Stimulated activated CD8-positive, alpha-beta memory T cell treated with anti-CD3 and anti-CD28 coated beads, Interleukin-7, amount 100 ng/mL, for 24 hours (primary cell): Measurements from ENCODE around the gene CPT1B.

Source experiments
- DNase-seq: peaks from one replicate; pipeline ENCODE4 v3.0.0-alpha.2; 2020; ENCODE audit warnings: low read depth

Gene CPT1B

DNA sequence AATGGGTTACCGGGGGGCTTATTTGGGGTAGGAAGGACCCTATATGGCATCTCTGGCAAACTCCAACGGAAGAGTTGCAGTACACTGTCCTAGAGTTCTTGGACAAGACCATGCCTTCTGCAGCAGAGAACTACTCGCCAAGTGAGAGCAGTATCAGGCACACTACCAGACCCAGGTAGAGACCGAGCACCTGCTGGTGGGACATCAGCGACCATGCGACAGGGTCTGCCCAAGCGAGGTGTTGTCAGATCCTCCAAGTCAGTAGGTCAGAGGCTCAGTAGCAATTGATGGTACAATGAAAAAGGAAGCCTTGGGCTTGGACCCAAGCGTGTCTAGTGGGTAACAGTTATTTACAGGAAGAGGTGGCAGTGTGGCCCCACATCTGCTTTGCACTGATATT is 7.6 kb upstream of the CPT1B start:
- no peak for DNase-seq

DNA sequence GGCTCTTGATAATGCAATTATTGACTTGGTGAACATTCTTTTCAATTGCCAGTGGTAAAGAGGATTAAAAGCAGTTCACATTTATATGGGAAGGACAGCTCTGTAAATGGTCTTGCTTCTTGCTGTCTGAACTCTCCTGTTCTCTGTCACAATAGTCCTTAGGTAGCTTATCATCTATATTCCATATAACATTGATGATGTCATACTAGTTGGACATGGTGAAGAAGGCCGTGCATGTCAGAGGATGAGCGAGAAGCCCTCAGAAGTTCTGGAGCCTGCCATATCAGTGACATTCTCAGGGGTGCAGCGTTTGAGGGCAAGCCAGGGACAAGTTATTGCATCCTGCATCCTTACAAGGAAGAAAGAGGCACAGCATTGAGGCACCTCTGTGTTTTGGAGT is 7.0 kb upstream of the CPT1B start:
- no peak for DNase-seq

DNA sequence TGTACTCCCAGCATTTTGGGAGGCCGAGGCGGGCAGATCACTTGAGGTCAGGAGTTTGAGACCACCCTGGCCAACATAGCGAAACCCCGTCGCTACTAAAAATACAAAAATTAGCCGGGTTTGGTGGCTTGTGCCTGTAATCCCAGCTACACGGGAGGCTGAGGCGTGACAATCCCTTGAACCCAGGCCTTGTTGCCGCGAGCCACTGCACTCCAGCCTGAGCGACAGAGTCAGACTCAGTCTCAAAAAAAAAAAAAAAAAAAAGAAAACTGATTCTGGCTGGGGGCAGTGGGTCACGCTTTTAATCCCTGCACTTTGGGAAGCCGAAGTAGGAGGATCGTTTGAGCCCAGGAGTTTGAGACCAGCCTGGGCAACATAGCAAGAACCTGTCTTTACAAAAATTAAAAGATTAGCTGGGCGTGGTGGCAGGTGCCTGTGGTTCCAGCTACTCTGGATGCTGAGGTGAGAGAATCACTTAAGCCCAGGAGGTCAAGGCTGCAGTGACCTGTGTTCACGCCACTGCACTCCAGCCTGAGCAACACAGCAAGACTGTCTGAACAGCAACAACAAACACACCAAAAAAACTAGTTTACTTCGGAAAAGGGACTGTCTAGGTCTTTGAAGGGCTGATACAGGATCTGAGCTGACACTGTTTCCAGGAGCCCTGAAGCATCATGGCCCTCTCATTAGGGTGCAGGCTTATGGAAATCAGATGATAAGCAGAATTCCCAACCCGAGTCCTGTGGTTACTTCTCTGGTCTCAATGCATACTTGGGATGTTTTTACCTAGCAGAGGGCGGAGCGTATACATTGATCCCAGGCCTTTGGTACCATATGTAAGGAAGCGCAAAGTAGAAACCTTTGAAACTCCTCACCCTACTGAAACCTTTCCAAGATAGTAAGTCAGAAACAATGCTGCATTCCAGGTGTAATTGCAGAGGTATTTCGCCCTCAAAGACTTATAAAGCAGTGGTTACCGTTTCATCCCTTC is 6.2 kb upstream of the CPT1B start:
- no peak for DNase-seq

DNA sequence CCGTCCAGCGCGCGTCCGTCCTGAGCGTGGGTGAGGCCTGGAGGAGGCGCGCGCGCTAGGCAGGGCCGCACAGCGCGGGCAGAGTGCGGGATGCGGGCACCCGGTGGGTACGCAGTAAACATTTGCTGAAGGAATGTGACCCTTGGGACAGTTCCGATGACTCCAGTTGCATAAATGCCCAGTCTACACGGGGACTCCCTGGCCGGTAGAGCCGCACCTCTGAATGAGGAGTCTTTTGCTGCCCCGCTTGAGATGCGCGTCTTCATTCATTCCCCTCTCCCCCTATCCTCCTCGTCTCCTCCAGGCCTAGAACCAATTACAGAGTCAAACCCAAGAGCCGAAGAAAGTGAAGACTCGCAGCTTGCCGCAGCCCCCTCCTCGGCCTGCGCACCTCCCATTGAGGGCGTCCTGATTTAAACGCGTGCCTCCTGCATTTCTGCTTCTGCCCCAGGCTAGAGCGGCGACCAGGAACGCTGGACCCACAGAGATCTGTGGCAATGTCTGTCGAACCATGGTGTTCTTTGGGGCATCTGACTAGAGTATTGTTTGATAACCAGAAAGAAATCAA is 5.2 kb upstream of the CPT1B start:
- DNase-seq: no peak

DNA sequence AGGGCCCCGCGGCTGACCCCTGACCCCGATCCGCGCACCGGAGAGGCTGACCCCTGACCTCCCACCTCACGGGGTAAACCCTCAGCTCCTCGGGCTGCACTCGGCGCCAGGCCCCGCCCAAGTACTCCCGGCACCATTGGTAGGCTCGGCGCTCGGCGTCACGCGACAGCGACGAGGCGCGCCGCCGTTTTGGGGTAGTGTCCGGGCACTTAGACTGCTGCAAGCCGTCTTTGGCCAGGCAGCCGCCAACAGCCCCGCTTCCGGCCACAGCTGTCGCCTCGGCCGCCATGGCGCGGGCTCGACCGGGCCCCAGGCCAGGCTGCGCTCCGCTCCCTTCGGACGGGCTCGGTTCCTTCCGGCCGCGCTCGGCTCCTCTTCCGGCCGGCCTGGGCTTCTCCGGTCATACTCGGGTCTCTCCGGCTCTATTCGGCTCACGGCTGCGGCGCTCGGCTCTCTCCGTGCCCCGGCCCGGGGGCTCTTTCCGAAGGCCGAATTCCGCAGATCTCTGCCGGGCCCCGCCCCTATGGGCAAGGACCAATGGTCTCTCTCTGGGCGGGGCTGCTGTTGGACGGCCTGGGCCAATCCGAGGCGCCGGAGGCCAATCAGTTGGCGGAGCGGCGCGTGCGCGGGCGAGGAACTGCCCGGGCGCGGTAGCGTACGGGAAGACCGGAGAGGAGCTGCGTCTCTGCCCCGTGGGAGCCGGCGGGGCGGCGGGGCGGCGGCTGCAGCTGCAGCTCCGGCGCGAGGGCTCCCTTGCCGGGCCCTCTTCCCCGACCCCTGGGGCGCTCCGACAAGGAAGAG is 4.5 kb upstream of the CPT1B start, which contains the start of gene CHKB:
TSS of gene CHKB (minus strand) at position 357 of the 801 bp plus-strand sequence. CDS start at position 289, 68 bp downstream.
- DNase-seq: peak; percentile 95

DNA sequence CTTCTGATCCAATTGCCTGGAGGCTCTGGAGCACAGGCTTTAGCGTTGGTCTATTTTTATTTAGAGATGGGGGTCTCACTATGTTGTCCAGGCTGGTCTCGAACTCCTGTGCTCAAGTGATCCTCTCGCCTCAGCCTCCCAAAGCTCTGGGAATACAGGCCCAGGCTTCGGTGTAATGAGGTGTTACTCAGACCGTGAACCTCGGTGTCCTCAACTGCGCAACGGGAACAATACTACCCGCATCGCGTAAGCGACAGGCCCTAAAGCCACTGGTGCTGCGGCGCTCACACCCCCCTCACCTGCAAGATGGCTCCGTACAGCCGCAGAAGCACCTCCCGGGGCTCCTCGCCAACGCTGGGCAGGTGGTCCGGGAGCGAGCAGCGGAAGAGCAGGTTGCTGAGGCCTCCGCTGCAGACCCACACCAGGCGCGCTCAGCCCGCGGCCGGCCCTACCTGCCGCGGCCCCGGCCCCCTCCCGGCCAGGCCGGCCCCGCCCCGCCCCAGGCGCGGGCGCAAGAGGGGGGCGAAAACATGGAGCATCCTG is 3.8 kb upstream of the CPT1B start:
- no peak for DNase-seq

DNA sequence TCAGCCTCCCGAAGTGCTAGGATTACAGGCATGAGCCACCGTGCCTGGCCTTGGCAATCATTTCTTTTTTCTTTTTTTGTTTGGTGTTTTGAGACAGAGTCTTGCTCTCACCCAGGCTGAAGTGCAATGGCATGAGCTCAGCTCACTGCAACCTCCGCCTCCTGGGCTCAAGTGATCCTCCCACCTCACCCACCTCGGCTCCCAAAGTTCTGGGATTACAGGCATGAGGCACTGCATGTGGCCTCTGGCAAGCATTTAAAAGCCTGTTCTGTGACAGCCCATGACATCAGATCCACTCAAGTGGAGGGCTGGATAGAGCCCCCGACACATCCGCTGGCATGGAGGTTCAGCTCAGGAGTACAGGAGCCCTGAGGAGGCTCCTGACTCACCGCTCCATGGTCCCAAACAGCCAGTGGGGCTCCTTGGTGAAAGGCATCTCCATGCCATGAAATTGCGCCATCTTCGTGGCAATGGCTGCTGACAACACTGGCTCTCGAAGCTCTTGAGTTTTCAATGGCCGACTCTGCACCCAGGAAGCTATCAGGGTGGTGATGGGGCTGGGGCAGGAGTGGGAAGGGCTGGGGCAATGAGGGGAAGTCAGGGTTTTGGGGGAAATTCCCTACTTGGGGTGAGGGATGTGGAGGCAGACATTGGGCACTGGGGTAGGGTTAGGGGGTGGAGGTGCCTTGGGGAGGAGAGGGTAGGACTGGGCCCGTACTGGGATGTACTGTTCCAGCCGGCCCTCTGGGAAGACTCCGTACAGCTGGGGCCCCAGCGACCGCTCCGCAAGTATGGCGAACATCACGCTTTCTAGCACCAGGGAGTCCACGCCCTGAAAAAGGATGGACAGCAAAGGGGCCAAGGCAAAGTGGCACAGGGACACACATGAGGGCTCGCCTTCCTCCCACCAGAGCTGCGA is 3.1 kb upstream of the CPT1B start:
- no peak for DNase-seq

DNA sequence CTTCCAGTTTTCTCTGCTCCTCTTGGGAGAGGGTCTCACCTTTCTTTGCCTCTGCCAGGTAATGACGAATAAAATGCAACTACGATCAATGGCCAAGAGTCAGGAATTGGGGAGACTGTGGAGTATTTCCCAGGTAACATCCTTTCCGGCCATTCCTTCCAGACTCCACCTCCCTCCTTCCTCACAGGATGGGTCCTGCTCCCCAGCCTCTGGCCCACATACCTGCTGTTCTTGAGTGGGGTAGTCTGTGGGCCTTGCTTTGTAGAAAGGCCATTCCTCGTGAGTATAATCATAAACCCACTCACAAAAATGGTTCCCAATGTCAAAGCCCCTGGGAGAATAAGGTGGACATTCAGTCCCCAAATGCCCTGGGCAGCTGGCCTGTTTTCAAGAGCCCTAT is 1.5 kb upstream of the CPT1B start:
- no peak for DNase-seq

DNA sequence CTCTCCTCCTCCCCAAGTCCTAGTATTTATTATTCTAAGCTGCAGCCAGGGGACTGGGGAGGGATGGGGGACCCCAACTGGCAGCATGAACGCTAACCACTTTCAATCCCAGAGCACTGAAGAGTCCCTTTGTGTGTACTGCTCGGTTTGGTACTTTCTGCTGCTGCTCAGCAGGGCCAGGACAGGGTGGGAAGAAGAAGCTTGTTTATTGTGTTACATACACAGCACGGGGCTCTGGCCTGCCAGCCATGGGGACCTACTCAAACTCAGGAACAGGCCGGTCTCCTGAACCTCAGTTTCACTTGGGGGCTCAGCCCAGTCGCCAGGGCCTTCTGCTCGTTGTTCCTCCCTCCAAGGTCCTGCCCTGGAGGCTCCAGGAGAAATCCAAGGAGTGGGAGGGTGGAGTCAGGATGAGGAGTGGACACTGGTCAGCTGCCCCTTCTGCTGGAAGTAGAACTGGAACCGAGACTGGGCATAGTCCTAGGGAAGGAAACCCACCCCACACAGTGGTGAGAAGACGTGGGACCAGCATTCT is 616 bp upstream of the CPT1B start:
- no peak for DNase-seq

DNA sequence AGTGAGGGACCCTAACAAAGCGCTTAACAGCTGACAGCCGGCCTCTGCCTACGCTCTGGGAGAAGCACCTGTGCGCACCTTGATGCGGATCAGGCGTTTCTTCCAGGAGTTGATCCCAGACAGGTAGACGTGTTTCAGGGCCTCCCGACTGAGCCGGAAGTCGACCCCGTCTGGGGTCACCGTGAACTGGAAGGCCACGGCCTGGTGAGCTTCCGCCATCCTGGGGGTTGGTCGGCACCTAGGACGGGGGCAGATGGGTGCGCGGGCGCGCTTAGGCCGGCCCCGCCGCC is 585 bp downstream of the CPT1B start:
- no peak for DNase-seq

DNA sequence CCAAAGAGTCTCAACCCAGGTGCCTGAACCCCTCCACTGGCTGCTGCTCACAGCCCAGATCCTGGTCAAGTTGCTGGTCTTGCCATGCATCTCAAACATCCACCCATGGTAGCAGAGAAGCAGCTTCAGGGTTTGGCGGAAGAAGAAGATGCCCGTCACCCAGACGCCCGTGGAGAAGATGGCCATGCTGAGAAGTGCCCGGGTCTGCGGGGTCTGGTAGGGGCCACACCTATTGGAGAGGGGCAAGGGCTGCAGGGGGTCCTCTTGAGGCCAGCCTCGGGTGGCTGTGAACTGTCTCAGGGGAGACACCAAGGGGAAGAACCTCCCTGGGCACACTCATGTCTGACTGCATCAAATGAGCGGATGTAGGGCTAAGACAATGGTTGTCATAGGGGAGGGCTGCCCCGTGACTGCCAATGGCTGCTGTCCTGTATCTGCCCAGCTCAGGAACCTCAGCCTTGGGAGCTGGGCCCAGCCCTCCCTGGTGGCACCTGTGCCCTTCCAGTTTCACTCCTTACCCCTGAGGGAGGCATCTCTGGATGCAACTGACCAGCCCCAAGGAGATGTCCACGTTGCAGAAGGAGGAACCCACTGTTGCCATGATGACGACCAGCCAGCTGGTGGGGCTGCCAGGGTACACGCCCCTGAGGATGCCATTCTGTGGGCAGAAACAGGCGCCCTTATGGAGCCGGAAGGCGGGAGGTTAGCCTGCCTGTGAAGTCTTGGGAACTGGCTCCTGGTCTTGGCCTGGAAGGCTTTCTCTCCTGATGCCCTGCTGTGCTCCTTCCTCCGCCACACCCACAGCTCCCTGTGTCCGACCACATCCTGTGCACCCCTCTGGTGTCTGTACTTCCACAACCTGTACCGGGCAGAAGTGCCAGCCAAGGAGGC is 1.2 kb downstream of the CPT1B start:
- no peak for DNase-seq

DNA sequence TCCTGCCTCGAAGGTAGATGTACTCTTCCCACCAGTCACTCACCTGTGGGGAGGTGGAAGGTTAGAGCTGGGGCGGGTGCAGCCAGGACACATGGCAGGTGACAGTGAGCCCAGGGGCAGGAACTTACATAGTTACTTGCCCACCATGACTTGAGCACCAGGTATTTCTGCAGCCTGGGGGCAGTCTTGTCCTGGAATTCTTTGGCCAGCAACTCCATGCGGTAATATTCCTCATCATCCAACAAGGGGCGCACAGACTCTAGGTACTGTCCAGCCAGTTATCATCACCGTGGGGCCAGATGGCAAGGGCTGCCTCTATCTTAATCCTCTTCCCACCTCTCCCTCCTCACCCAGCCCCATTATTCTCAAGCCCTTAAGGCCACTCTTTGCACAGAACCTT is 2.2 kb downstream of the CPT1B start:
- DNase-seq: no peak

DNA sequence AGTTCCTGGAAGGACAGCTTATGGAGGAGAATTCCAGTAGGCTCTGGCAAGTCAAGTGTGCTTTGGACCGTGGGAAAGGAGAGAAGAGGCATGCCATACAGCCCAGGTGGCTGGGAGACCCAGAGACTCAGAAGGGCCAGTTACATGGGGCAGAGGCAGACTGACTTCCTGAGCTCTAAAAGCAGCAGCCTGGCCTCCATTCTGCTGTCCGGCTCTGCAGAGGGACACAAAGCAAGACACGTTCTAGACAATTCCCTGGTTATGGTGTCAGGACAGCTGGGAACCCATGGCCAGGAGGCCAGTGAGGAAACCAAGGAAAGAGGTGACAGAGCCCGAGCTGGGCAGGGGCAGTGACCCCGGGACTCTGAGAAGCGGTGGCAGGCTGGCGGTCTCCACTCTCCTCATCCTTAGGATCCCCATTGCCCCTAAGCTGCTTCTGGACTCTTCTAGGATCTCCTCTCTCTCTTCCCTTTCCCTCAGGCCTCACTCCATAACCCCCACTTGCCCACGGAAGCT is 2.7 kb downstream of the CPT1B start:
- no peak for DNase-seq

DNA sequence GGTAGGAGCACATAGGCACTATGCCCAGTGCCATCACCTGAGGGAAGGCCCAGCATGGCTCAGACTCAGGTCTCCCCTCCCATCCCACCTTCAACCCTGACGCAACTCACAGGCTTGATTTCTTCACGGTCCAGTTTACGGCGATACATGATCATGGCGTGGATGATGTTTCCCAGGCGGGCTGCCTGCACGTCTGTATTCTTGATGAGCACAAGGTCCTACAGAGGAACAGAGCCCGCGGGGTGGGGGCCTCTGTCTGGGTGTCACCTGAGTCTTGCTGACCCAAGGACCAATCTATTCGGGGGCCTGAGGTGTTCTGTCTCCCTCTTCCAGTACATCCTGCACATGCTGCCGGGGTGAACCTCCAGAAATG is 3.9 kb downstream of the CPT1B start:
- no peak for DNase-seq

DNA sequence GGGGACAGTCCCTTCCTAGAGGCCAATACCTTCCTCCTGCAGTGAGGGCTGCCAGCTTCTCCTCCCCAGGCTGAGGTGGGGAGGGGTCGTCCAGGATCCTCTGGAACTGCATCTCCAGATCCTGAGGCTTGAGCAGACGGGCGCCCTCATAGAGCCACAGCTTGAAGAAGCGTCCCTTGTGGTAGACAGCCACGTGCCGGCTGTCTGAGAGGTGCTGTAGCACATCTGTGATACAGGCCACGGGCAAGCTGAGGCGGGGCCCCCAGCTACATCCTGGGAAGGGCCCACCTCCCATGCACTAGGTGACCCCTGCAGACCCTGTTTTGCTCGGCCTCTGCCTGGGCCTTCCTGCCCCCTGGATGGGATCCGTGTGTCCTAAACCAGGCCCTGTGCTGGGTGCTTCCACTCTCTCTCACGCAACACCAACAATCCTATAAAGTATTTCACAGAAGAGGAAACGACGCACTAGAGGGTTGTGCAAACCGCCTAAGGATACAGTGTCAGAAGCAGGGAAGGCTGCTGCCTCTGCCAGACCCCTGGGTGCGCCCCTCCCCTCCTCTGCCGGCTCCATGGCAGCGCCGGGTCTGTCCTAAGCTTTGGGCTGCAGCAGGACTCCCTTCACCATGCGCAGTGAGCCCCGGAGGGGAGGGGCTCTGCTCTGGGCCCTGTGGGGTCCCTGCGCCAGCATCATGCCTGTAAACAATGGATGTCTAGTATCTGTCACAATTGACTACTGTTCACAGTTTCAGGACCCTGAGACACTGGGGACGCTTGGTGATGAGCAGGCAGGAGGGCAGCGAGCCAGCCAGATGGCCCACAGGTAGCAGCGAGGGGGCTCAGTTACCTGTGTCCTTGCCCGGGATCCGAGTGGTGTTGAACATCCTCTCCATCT is 4.5 kb downstream of the CPT1B start:
- no peak for DNase-seq

DNA sequence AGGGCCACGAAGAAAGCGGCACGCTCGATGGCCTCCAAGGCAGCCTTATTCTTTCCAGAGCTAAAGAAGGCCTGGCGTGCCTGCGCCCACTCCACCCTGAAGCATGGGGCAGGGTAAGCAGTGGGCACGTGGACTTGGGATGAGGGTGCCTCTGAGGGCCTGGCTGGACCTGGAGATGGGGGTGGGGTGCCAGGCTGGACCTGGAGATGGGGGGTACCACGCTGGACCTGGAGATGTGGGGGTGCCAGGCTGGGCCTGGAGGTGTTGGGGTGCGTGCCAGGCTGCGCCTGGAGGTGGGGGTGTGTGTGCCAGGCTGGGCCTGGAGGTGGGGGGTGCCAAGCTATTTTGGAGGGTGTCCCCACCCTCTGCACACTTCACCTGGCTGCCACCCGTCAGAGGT is 5.3 kb downstream of the CPT1B start:
- DNase-seq: no peak

DNA sequence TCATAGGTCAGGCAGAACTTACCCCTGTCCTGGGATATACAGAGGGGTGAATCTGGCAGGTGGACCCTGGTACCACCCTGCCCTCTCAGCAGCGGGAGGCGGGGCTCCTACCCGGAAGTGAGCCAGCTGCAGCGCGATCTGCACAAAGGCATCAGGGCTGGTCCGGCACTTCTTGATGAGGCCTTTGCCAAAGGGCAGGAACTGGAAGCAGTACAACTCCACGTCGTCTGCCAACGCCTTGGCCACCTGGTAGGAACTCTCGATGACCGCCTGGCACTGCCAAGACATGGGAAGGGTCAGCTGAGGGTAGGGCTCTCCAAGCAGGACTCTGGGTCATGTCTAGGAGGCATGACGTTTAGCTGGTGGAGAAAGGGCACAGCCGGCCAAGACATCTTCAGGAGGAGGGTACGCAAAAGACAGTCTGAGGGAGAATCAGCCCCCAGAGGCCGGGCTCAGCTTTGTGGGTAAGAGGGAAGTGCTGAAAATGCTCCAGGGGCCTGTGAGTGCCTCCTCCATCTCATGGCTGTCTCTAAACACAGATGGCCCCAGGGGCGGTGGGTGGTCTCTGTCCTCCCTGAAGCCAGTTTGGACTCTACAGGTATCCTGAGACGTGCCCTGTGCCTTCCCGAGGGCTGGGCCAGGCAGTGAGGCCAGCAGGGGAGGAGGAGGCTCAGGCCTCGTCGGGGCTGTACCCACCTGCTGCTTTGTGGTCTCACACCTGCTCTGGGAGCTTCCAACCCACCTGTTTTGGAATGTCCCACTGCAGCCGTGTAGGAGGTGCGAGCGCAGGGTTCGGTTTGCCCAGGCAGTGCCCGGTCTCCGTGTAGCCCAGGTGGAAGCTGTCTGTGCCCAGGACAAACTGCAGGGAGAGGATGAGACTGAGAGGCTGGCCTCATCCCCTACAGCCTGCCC is 6.7 kb downstream of the CPT1B start:
- DNase-seq: no peak

DNA sequence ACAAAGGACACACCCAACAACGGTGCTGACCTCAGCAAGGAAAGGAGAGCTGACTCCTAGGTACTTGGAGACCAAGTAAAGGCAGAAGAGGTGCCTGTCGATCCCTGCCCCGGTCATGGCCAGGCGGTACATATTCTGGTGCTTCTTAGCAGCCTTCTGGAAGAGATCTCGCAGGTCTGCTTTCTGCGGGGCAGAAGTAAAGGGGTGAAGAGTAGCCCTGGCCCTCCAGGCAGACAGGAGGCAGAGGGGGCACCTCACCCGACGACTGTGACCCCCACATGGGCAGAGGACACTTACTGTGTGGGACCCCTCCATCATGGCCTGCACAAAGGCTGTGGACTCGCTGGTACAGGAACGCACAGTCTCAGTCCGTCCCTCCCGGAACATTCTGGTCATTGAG is 7.4 kb downstream of the CPT1B start:
- no peak for DNase-seq
